ENCODE data around the gene SAE1.
"Not testable (repeated sequence)": the region's sequence is repeated elsewhere in the genome, so short reads cannot be mapped to it uniquely, and the experiment has no call there.

SAE1 gene

GRCh38 chr19:47132194-47132852, 1.7 kb downstream of the SAE1 start:
- DNase-seq = no peak

GRCh38 chr19:47133021-47133471, 2.4 kb downstream of the SAE1 start:
- no peak for DNase-seq

GRCh38 chr19:47134545-47134944, 3.9 kb downstream of the SAE1 start:
- no peak for DNase-seq

GRCh38 chr19:47135156-47135555, 4.5 kb downstream of the SAE1 start:
- DNase-seq = no peak

- DNase-seq = not testable (repeated sequence)
Observed at GRCh38 chr19:47141252-47141651, 10.6 kb downstream of the SAE1 start.

GRCh38 chr19:47141695-47142094, 11.1 kb downstream of the SAE1 start:
- no peak for DNase-seq

GRCh38 chr19:47142779-47143178, 12.1 kb downstream of the SAE1 start:
- DNase-seq = no peak

- no peak for DNase-seq
Observed at GRCh38 chr19:47143322-47144073, 12.9 kb downstream of the SAE1 start.

GRCh38 chr19:47144630-47145029, 14.0 kb downstream of the SAE1 start:
- DNase-seq = no peak

GRCh38 chr19:47145639-47146486, 15.2 kb downstream of the SAE1 start:
- no peak for DNase-seq

GRCh38 chr19:47146920-47147319, 16.3 kb downstream of the SAE1 start:
- DNase-seq = no peak

- no peak for DNase-seq
Observed at GRCh38 chr19:47151627-47152026, 21.0 kb downstream of the SAE1 start.

- DNase-seq = no peak
Observed at GRCh38 chr19:47152205-47152604, 21.6 kb downstream of the SAE1 start.

GRCh38 chr19:47152632-47153031, 22.0 kb downstream of the SAE1 start:
- no peak for DNase-seq

- DNase-seq = no peak
Observed at GRCh38 chr19:47153266-47153665, 22.6 kb downstream of the SAE1 start.

GRCh38 chr19:47155148-47155547, 24.5 kb downstream of the SAE1 start:
- DNase-seq = no peak

- no peak for DNase-seq
Observed at GRCh38 chr19:47156861-47157430, 26.3 kb downstream of the SAE1 start.

GRCh38 chr19:47157431-47158321, 27.0 kb downstream of the SAE1 start:
- no peak for DNase-seq

- no peak for DNase-seq
Observed at GRCh38 chr19:47158367-47158791, 27.7 kb downstream of the SAE1 start.

- DNase-seq = no peak
Observed at GRCh38 chr19:47158879-47159503, 28.4 kb downstream of the SAE1 start.

- DNase-seq = no peak
Observed at GRCh38 chr19:47161876-47162489, 31.3 kb downstream of the SAE1 start.
